ENCODE measurements around the gene GREM1.

Gene GREM1

DNA sequence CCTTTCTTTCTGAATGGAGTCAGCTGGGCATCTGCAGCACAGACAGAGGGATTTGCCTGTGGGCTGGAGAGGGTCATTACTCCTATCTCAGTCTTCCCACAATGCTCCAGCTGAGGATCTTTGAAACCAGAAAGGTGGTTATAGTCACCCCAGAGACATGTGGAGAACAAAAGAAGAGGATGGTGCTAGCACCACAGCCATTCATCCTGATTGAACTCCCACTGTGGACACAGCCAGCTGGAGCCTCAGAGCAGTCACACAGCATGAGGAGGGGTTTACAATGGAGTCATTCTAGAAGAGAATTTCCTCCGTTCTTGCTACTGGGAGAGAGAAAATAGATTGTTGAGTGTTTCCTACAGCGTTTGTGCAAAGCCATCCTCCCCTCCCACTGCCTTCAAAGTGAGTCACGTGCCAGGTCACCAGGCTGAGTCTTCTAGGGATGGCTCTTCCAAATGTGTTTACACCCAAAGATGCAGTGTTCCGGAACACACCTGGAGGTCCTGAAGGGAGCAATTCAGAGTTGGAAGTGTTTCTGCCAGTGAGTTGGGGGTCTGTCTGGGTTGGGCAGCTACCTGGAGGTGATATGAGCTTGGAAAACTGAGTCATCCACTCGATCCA lies 18.9 kb upstream of the GREM1 start:
- DNase-seq: no peak

DNA sequence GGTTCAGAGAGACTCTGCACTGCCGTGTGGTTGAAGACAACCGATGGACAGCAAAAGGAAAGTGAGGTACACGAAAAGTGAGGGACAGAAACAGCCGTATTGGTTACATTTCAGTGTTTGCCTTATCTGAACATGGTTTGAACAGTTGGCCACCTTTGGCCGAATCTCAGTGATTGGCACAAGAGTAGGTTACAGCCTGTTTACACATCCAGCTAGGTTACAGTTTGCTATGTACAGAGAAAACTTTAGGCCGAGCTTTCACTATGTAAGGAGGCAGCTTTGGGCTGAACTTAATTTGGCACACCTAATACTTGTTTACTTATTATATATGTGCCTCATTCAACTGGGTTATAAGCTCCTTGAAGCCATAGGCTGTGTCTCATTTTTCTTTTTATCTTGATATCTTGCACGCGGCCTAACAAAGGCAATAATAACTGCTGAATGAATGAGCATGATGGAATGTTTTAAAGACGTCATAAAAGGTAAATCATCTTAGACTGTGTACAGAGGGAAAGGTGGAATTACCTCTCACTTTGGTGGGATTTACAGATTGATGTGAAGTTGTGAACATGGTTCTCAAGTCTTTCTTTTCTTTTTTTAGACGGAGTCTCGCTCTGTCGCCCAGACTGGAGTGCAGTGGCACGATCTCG lies 17.2 kb upstream of the GREM1 start:
- no peak for DNase-seq

DNA sequence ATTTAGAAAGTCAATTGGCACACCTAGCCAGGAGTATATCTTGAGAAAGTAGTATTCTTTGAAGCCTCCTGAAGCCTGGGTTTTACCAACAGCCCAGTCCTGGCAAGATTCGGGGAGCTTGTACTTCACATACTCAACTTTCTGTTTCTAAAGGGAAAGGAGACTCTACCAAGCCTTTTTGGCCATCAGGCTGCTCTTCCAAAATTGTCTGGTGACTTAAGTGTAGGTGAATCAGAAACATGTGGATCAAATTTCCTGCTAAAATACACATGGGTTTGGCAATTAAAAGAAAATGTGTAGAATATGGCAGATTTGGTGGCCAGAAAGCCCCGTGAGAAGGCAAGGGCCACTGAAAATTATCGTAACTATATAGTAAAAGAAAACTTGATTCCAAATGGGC lies 15.9 kb upstream of the GREM1 start:
- DNase-seq: no peak

DNA sequence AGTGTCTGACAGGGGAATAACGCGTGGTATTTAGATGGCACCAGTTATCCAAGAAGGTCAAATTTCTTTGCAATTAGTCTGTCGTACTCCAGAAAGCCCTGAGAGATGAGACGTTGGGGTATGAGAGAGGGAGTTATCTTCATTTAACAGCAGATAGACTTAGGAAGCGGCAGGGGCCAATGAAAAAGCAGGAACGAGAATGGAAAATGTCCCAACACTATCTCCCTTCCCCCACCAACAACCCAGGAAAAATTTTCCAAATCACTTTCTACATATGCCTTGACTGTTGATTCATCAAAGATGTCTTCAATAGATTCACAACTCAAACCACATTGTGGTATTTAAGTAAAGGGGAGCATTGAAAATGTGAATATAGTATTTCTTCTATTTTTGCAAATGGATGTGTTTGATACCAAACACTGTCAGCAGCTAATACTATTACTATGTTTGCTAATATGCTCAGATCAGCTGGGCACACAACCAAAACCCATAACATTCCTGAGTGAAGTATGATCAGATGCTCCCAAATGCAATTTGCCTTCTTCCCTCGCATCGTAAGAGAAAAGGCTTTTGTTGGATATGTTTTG lies 13.3 kb upstream of the GREM1 start:
- DNase-seq: no peak

DNA sequence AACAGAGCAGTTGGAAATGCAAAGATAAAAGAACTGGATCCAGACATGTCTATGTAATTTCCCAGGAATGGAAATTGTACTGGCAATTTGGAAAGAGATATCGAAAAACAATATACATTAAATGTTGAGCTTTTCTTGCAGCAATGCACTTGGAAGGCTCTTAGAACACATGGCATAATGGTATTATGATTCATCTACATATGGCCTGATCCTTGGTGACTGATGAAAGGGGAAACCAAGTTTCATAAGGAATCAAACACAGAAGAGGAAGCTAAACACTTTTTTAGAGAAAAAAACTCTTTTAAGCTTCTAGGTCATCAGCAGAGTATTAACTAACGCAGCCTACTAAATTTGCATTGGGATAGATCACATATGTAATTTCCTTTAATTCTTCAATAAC lies 12.4 kb upstream of the GREM1 start:
- no peak for DNase-seq

DNA sequence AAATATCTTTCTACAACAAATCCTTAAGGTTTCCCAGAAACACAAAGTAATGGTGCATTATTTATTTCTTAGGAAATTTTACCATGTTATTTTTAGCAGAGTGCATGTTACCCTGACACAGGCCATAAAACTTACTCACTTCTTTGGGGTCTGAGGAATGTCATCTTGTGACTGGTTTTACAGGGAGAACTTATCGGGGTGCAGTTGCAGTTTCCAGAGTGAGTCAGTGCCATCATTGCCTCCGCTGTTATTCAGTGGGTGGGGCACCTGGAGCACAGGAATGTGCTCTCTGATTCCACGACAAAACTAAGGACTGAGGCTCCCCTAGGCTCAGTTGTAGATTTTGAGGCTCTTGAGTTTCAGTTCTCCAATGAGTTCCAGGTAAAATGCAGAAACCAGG lies 11.1 kb upstream of the GREM1 start:
- no peak for DNase-seq

DNA sequence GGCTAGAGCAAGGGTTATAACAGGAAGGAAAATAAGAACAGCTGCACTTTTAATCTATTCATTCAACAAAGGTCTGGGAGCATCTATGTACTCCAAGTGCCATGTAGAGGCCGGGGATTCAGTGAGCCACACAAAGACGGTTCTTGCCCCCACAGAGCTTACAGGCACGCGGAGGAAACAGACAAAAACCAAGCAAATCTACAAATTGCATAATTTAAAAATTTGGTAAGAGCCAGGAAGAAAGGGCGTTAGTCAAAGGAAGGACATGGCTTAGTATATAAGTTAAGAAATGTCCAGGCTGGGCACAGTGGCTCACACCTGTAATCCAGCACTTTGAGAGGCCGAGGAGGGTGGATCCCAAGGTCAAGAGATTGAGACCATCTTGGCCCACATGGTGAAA lies 10.4 kb upstream of the GREM1 start:
- DNase-seq: no peak

DNA sequence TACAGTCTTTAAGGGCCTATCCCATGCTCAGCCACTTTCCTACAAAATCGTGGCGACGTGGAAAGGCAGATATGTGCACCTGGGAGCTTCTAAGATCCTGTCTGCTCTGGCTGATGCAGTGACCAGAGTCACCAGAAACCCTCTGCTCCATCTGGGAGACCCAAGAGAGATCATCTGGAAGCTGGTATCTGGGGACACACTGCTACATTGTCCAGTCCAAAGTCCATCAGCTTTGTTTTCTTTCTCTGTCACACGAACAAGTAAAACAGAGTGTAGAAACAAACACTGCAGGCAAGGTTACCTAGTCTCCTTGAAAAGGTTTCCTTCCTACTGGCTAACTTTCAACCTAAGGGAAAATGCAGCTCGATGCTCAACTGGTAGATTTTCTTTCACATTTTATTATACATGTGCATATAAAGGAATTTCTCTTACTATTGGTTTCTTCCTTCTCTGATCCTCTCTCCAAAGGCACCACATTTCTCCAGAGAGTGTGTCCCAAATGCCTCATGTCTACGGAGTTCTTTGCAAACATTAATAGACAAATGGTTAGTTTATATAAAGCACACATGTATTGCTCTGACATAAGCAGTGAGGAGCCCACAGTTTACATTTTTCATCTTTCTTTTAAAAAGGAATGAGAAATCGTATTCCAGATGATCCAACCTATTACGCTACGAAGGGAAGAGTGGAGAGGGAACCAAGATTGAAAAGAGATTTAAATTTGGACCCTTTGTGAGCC lies 8.3 kb upstream of the GREM1 start:
- DNase-seq: peak; percentile 50

DNA sequence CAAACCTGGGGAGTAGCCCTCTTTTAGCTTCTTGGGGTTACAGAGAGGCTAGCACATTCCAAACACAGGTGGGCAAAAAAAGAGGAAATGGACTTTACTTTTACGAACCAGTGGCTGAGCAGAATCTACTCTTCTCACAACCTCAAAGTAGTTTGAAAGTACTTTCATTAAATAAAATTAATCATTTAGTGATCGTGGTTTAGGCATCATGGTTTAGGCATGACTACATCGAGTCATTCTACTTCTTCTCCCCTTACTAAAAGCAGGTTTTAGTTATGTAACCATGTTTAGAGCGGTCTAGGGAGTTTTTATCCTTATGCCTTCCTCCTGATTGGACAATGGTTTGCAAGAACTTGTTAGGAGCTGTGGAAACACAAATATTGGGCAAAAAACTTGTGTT lies 2.5 kb upstream of the GREM1 start:
- no peak for DNase-seq

DNA sequence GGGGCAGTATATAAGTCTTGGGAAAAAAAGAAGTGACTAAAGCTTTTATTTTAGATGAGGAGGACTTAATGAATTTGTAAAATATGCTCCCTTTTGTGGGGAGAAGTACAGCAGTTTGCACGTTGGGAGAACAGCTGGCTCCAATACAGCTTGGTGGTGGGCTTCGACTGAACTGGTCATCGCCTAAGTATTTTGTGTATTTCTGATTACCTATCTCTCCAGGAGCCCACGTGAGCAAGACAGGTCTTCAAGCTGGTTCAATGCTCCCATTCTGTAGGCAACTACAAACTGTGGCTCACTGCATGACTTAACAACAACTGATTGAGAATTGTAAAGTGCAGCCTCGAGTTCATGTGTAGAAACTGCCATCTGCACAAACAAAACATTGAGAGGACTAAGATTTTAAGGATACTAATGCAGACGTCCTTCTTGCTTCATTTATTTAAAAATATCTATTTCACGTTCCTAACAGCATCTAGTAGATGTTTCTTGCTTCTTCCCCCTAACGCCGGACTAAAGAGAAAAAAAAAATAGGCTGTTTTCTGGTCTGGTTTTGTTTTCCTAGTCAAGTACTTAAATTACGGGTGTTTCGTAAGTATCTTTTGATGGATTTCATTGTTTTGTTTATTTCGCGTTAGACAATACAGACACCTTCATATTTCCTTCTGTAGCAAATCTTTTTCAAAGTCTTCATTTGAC lies 1.4 kb upstream of the GREM1 start:
- DNase-seq: no peak

DNA sequence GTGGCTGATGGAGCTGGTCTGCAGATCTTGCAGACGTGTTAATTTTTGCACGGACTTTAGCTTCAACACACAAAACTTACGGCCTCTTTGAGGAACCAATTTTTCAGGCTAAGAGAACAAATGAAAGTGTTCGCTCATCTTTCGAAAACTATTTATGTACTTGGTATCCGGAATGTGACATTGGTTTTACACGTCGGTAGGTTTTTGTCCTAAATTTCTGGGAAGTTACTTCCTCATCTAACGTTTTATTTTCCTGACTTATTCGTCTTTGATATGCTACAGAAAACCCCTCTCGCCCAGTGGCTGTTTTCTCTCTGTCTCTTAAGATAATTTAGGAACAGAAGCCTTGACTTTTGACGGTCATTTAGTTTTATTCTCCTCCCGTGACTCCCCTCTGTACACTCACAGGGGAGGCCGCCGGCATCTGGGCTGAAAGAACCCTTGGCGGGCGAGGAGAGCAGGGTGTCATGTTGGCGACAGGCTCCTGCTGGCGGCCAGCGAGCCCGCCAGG lies 834 bp upstream of the GREM1 start:
- DNase-seq: no peak

DNA sequence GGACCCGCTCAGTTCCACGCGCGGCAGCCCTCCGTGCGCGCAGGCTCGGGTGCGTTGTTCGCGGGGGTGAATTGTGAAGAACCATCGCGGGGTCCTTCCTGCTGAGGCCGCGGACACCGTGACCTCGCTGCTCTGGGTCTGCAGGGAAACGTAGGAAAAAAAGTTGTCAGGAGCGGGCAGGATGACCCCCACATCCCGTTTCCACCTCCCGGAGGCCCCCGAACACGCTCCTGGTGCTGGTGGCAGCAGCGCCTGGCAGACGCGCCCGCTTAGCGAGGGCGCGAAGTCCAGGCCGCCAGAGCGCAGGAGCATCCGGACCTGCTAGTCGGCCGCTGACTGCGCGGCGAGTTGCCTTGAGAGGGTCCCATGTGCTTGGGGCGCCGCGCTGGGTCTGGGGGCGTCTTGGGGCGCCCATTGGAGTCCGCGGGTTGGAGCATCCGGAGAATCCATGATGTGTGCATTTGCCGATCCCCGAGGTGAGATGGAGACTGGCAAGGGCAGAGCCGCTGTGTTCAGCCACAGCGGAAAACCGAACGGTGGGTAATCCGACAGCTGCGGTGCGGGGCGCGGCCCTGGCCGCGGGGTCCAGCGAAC lies 520 bp downstream of the GREM1 start:
- DNase-seq: peak; percentile 54

DNA sequence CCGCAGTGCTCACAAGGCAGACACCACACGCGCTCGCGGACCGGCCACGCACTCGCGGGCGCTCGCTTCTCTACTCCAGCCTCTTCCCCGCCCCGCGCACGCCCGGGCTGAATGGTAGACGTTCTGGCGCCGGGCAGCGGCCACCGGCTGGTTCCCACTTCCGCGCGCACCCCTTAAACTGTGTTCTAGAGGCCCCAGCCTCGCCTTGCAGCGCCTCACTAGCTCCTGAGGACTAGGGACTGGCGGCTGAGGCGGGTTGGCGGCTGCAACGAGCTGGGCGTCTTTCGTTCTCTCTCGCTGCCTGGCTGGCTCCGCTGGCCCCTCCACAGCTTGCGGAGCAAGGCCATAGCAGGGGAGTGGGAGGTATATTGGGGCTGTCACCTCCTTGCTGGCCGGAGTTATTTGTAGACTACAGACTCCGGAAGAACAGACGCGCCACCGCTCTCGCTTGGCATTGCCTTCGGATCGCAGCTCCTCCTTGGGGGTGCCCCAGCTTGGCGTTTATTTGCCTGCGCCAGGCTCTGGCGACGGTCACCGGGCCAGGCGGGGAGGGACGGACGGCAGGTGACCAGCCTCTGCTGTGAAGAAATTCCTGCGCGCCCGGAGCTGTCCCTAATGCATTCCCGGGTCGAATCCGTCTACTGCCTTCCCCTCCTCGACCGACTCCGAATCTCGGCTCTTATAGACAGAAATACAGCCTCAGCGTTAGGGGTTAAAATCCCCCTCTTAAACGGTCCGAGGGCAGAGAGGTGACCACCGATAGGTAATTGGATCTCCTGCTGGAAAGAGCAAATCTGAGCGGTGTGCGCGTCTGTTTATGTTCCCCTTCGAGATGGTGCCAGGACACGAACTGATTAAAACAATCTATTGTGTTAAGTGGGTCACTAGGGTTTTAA lies 1.3 kb downstream of the GREM1 start:
- DNase-seq: peak; percentile 53

DNA sequence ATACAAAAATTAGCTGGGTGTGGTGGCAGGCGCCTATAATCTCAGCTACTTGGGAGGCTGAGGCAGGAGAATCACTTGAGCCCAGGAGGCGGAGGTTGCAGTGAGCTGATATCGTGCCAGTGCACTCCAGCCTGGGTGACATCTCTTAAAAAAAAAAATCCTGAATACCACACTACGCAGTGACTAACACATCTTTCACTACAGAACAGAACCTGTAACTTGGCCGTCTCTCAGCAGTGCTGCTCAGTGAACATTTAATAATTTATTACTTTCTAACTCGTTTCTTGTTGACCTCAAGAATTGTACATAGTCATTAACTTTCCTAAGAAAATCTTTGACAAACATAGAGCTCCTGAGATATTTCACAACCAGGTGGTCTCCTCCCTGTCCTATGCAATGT lies 3.8 kb downstream of the GREM1 start:
- no peak for DNase-seq

DNA sequence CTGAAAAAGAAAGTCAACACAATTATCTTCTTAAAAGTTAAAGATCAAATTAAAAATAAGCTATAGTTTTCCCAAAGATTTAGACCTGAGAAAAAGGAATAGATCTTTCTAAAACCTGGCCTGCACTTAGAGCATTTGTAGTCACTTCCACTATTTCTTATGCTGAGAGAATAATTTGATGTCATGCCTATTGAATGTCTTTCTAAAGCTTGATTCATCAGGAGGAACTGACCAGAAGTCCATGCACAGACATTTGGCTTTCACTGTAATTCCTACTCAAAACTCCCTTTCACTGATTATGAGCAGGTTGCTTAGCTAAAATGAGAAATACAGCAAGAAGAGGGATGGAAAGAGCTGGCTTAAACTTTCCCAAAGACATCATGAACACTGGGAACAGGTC lies 4.3 kb downstream of the GREM1 start:
- no peak for DNase-seq

DNA sequence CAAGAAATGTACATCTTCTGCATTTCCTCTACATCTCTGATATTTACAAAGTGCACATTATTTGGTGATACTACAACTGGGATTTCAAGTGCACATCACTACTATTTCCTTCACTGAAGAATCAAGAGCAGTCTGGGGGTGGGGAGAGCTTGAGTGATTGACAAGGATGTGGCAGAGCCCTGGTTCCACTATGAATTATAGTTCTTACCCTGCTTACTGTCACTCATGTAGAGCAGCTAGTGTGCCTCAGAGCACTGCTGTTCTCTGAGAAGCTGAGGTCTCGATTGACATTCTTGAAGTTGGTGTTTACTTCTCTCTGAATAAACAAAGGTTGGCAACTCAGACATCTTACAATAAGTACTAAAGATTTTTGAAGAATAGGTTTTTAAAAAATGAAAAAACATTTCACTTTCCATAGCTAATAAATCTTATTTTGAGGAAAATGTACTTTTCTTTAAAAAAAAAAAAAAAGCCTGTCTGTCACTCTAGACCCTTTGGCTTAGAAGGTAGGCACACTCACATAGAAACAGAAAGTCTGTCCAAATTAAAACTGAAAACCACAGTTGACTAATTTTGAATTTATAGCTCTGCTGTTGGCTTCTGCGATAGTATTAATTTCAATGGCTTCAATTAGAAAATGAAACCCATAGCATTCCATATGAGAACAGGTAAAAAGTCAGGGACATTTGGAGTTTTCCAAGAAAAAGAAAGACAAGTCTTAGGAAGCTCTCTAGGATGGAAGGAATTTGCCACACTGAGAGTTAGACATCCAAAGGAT lies 5.6 kb downstream of the GREM1 start:
- no peak for DNase-seq

DNA sequence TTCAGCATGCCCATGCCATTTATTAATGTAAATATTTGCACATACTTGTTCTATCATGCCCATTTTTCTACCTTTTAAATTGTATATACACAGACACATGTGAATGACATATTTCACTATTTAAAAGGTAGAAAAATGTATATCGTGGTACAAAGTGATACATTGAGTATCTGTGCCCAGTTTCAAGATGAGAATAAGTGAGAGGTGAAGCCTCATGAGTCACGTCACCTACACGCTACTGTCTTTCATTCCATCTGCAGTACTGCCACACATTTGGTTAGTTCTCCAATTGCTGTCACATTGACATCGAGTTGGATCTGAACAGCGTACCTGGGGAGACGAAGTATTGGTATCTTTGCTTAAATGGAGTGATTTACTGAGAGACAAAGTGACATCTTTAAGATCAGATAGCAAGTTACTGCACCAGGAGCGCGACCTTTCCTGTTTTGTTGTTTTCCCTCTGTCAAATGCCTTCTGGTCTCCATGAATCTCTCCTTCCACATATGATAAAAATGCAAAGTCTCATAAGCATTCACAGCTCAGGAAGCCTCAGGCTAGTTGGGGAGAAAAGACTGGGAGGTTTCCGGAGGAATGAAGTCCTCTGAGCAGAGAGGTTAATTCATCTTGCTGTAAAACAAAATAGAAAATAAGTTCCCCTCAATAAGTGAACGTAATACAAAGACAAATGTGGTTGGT lies 12.0 kb downstream of the GREM1 start:
- DNase-seq: no peak

DNA sequence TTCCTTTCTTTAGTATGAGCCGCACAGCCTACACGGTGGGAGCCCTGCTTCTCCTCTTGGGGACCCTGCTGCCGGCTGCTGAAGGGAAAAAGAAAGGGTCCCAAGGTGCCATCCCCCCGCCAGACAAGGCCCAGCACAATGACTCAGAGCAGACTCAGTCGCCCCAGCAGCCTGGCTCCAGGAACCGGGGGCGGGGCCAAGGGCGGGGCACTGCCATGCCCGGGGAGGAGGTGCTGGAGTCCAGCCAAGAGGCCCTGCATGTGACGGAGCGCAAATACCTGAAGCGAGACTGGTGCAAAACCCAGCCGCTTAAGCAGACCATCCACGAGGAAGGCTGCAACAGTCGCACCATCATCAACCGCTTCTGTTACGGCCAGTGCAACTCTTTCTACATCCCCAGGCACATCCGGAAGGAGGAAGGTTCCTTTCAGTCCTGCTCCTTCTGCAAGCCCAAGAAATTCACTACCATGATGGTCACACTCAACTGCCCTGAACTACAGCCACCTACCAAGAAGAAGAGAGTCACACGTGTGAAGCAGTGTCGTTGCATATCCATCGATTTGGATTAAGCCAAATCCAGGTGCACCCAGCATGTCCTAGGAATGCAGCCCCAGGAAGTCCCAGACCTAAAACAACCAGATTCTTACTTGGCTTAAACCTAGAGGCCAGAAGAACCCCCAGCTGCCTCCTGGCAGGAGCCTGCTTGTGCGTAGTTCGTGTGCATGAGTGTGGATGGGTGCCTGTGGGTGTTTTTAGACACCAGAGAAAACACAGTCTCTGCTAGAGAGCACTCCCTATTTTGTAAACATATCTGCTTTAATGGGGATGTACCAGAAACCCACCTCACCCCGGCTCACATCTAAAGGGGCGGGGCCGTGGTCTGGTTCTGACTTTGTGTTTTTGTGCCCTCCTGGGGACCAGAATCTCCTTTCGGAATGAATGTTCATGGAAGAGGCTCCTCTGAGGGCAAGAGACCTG lies 13.2 kb downstream of the GREM1 start:
- peak; percentile 83 for DNase-seq

DNA sequence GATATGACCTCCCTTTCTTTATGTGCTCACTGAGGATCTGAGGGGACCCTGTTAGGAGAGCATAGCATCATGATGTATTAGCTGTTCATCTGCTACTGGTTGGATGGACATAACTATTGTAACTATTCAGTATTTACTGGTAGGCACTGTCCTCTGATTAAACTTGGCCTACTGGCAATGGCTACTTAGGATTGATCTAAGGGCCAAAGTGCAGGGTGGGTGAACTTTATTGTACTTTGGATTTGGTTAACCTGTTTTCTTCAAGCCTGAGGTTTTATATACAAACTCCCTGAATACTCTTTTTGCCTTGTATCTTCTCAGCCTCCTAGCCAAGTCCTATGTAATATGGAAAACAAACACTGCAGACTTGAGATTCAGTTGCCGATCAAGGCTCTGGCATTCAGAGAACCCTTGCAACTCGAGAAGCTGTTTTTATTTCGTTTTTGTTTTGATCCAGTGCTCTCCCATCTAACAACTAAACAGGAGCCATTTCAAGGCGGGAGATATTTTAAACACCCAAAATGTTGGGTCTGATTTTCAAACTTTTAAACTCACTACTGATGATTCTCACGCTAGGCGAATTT lies 14.9 kb downstream of the GREM1 start:
- DNase-seq: no peak
